NCI-H1105 (cell line): ENCODE results near the gene MAGI1.
"Not testable (repeated sequence)": the region's sequence is repeated elsewhere in the genome, so short reads cannot be mapped to it uniquely, and the experiment has no call there.

ENCODE experiments used
- DNase-seq: peaks from one replicate; lab custom pipeline; 2025; lab: John Stamatoyannopoulos, UW

MAGI1 gene

DNA sequence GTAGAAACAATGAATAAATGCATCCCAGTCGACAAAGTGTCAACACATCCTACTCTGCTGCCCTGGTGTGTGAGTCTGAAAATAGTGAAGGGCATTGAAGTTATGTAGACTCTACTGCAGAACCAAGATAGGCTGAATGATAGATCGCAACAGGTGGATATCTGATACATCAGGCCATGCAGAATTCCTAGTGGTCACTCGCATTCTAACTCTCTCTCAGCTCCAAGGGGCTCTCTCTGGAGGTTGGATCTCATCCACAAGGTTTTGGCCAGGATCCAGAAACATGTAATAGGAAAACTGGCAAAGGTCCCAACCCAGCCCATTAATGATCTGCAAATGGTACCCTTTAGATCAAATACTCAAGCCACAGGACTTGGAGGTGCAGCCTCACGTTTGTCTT, 514.1 kb downstream of the MAGI1 start:
- peak; percentile 69 for DNase-seq

DNA sequence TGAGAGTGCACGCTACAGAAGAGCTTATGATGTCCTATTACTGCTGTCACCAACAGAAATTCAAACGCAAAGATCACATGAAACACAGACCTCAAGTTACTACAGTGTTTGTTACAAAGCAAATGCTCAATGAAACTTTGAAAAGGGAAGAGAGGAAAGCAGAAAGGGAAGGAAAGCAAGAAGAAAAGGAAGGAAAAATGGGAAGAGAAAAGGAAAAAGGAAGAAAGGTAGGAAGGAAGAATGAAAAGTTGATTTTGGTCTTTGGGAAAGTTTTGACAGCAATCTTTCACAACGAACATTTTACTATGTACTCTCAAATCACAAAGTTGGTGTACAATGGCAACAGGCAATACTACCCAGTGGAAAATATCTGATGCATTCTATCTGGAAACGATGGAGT, 514.8 kb downstream of the MAGI1 start:
- no peak for DNase-seq

DNA sequence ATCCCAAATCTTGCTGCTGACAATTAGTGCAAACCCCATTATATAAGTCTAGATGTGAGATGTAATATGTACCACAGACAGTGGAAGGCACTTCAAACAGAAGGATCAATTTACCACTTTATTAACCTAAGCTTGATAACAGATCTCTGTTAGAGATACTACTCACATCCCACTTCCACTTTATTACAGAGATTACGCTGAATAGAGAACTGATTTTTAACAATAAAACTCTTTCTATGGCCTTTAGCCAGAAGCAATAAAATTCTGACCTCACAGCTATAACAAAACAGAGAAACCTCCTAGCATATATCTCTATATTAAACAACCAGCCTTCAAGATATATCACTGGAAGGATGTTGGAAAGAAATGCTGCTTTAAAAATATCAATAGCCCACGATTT, 517.7 kb downstream of the MAGI1 start:
- DNase-seq = no peak

DNA sequence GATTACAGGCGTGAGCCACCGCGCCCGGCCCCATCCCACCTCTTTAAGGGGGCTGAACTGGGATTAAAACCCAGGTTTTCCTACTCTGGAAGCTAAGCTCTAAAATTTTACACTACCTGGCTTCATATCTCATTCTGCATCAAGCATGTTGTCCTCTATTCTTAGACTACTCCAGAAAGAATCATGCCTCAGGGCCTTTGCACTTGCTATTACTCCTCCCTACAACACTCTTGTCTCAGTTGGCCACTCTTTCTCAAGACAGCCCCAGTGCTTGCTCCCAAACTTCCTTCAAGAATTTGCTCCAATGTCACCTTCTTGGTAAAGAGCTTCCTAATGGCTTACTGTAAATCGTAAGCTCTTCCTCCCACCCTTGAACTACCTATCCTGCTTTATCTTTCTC, 521.7 kb downstream of the MAGI1 start:
- DNase-seq = no peak

DNA sequence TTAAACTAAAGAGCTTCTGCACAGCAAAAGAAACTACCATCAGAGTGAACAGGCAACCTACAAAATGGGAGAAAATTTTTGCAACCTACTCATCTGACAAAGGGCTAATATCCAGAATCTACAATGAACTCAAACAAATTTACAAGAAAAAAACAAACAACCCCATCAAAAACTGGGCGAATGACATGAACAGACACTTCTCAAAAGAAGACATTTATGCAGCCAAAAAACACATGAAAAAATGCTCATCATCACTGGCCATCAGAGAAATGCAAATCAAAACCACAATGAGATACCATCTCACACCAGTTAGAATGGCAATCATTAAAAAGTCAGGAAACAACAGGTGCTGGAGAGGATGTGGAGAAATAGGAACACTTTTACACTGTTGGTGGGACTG, 524.4 kb downstream of the MAGI1 start:
- DNase-seq = not testable (repeated sequence)

DNA sequence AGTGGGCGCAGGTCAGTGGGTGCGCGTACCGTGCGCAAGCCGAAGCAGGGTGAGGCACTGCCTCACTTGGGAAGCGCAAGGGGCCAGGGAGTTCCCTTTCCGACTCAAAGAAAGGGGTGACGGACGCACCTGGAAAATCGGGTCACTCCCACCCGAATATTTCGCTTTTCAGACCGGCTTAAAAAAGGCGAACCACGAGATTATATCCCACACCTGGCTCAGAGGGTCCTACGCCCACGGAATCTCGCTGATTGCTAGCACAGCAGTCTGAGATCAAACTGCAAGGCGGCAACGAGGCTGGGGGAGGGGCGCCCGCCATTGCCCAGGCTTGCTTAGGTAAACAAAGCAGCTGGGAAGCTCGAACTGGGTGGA, 529.3 kb downstream of the MAGI1 start:
- DNase-seq = not testable (repeated sequence)

DNA sequence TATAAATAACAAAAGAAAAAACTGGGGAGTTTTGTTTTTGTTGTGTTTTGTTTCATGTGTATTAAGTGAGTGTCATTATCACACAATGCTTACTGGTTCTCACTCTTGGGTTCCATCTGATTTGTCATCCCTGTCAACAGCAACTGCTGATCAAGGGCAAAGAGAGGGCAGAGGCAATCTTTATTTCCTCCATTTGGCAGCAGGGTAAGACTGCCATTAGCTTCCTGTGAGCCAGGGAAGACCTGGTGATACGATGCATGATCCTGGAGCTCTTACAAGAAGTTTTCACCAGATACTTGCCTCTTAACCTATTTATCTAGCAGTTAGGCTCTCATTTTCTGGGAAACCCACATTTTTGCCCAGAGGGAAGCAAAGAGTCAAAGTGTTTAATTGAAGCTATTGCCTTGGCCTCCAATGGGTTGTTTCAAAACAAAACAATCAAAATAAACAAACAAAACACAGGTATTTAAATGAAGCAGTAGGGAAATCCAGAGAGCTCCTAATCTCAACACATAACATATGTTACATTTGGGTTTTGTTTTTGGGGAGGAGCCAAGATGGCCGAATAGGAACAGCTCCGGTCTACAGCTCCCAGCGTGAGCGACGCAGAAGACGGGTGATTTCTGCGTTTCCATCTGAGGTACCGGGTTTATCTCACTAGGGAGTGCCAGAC, 529.8 kb downstream of the MAGI1 start:
- no peak for DNase-seq

DNA sequence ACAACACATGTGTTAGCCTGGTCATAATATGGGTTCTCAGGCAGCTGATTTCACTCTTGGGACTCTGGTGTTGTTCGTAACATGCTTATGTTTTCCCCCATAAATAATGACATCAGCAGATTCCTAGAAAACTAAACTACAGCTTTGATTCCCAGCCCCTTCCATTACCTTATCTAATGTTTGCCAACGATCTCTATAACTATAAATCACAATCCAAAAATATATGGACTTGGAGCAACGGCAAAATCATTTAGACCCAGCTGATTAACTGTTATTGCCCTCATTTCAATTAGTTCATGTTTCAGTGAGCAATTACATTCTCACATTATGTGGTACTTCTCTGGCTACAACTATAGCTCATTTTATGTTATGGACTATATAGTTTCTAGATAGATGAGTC, 531.3 kb downstream of the MAGI1 start:
- DNase-seq = no peak

DNA sequence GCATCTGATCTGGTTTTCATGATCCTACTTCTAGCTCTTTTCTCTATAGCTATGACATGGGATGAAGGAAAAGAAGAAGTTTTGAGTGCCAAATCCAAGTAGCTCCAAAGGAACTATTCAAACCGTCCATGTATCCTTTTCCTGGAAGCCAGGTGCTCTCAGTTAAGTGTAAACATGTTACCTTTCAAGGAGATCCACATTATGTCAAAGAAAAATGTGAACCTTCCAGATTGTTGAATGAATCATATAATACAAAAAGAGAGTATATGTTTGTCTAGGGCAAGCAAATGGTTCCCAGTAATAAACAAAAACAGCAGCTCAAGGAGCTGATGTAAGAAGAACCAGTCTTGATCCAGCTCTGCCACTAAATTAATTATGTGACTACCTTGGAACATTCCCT, 534.9 kb downstream of the MAGI1 start:
- no peak for DNase-seq

DNA sequence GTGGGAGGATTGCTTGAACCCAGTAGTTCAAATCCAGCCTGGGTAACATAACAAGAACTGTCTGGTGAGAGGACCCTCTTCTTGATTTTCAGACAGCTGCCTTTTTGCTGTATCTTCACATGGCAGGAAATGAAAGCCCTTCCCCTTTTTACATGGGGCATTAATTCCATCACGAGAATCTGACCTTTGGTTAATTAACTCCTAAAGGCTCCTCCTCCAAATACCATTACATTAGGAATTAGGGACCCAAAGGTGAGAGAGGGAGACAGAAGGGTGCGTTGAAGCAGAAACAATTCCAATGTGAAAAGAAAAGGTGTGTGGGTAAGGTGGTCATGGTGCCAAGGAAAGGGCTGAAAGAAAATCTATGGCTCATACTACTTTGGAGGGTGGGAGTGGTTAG, 536.2 kb downstream of the MAGI1 start:
- no peak for DNase-seq

DNA sequence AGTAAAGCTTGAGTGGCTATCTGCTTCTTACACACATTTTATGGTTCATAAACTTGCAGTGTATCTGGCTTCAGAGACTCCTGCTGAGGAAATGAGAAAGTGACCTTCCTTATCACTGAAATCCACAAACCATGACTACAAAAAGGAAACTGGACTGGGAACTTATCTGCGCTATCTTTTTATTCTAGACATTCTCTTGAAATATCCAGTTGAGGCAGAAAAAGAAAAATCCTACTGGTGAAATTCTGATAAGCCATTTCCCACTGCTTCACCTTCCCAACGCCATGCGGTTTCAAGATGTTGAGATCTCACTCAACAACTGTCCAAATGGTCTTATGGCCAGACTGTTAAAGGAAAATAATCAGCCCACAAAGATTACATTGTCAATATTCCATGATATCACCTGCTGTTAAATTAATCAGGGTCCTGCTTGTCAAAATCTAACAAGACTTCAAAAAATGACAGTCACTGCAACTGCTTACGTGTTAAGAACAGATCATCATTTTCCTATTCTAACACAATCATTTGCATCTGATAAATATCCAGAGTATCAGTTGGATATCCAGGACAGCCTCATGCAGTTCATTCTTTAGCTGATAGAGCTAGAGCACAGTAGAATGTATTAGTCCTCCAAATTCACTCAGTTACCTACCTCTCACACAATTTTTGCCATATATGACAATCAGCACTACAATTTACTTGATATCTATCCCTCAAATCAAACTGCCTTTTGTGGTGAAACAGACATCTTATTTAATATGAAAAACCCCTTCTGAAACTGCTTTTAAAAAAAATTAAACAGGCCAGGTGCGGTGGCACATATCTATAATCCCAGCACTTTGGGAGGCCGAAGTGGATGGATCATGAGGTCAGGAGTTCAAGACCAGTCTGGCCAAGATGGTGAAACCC, 538.1 kb downstream of the MAGI1 start:
- DNase-seq = no peak

DNA sequence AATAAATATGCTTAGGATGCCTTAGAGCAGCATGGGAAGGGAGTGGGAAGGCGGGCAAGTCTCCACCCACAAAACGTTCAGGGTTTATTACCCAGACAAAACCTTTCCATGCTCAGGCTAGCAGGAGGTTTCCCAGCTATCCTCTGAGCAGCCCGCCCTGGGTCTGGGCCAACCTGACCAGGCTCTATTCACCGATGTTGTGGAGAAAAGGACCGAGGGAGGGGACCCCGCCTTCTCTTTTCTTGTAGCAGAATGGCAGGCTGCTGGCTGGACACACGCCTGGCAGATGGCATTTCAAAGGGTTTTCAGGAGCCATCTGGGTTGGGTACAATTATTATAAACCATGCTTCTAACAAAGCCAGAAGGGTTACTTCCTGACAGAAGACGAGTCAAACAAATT, 540.9 kb downstream of the MAGI1 start:
- peak; percentile 72 for DNase-seq

DNA sequence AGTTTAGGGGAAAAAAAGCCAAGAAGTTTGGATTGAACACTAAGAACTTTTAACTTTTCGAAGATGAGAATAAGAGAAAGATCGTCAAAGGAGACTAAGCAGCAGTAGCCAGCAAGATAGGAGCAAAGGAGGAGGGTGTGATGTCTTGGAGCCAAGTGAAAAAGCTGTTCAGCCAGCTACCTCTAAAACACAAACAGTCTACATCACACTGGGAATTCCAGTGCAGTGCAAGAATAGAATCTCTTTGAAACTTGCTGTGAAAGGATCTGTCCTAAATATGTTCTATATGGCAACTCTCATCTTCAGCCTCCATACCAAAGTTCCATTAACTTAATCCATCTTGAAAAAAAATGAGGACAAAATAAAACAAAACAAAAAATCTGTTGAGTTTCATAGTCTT, 541.5 kb downstream of the MAGI1 start:
- DNase-seq = no peak

DNA sequence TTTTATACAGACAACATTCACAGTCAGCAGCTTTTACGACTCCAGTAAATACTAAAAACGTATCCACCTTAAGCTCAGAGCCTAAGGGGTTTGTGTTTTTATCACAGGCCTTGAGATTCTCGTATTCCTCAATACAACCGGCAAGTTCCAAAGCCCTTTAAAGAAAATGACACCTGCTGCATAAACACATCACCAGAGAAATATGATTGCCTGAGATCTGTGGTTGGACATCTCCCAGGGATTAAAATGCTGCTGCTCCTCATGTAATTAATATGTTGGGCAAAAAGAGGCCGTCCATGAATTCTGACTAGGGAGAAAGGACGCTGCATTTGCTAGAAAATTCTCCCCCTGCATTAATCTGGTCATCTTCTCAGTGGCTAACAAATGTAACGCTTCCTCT, 544.8 kb downstream of the MAGI1 start:
- DNase-seq = no peak

DNA sequence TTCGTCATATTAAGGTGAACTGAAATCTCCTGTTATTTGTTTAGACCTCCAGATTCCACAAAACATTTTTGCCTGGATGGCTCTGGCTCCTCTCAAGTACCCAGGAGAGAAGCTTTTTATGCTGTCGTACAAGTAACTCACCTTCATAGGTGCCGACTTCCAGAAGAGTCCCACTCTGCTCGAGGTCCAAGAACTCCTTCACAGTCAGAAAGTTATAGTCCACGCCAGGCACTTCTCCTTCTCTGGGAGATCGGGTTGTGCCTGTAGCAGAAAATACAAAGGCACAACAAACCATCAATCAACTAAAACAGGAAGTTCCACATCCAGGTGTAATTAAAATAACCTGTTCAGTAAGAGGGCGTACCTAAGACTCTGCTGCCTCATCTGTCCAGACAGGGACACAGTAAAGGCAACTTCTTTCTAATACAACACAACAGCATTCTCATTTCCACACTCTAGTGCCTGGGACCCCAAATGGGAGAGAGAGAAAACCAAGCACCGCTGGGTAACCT, 545.3 kb downstream of the MAGI1 start:
- DNase-seq = no peak

DNA sequence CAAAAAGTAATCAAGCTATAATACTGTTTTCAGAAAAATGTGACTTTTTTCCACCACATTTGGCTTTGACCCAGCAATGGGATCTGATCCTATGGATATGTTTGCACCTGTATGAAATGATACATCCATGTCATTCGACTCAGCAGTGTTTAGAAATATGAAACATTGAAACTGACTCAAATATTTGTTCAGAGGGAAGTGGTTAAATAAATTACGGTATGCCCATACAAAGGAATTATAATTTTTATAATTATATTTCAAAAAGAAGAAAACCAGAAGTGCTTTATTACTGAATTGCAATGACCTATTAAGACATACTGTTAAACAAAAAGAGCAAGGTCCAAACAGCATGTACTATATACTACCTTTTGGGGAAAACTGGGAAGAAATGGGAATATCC, 546.5 kb downstream of the MAGI1 start:
- no peak for DNase-seq

DNA sequence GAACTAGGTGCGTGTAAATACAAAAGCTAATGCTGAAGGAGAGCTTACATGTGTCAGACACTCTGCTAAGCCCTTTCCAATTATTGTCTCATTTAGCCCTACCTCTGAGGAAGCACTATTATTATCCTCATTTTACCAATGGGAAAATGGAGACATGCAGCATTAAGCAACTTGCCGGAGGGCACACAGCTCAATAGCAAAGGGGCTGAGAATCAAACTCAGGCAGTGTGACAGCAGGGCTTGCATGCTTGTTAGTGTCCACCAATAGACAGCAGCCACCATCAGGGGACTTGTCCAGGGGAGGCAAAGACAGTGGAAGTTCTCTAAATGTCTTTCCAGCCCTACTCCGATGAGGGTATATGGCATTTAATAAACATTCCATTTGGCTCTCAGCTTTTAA, 548.6 kb downstream of the MAGI1 start:
- no peak for DNase-seq

DNA sequence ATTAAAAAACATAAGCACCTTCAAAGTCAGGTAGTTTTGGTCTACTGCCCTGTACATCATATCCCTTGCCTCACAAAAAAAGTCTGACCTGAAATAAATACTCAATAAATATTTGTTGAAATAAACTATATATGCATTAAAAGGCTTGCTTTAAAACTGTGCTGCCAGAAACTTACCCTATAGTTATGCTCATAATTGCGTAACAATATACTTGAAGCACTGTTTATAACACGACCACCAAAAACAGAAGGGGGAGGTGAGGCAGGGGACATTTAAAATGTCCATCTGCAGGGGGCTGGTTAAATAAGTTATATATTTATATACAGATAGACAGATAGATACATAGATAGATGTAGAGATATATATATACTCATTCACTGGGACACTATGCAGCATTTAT, 549.5 kb downstream of the MAGI1 start:
- DNase-seq = no peak

DNA sequence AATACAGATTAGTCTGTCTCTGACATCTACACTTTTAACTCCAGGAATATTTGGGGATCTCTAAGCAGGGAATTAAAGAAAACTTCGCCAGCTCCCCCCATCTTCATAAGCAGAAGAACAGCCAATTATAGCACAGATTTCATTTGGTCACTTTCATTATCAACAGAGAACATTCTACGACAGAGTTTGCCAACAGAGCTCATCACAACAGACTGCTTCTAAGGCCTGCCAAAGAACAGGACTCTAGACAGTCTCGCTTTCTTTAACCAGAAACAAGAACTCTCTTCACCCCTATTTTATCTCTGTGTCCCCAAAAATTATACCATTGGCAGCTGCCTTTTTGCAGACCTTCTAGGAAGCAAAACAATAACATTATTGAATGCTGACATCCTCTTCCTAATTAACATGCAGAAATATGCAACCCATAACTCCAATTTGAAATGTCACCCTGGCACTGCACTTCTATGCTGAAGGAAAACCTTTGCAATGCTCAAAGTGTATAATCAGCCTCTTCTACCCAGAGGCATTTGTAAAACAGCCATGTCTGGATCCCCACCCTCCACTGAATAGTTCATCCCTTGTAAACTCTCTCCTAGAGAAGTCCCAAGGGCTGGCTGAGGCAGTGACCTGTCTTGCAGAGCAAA, 552.8 kb downstream of the MAGI1 start:
- no peak for DNase-seq

DNA sequence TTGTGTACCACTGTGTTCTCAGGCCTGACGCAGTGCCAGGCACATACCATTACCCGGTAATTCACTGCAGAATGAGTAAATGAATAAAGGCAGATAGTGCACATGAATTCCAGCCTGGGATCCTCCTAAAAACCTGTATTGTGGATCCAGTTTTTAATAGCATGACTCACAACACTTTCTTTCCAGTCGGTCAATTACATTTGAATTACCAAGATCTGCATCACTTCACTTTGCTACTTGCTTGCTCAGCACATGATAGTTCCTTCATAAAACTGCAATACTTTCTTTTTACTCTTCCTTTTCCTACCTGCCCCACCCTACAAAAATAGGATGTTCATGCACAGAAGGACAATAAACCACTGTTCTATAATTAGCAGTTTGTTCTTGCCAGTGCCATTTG, 553.8 kb downstream of the MAGI1 start:
- no peak for DNase-seq

DNA sequence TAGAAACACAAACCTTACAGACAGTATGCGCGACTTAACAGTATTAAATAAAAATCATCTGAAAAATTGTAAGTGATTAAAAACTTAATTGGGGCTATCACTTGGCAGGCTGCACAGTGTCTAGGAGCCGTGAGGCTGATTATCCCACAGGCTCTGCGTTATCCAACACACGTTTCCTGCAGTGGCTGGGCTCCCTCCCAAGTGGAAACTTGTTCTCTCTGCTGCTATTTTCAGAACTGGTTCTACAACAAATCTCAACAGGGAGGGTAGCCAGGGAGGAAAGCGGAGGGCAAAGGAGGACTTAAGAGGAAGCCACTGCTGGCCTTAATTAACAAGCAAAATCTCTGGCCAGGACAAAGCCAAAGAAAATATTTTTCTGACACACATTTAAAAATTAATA, 555.2 kb downstream of the MAGI1 start:
- peak; percentile 12 for DNase-seq

DNA sequence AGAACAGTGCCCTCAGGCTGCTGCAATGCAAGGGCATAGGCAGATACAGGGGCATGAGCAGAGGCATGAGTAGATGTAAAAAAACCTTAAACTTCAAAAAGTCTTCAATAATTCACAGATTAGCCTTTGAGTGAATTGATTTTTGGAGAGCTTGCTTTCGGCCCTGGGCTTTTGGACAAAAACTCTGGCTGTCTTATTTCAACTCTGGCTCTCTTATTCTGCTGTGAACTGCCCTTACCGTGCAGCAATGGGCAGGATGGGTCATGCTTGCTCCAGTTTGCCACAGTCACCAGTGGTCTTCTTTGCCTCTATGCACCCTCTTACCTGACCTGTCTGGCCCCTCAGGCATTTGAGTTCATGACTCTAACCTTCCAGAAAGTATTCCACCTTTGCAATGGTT, 555.7 kb downstream of the MAGI1 start:
- no peak for DNase-seq

DNA sequence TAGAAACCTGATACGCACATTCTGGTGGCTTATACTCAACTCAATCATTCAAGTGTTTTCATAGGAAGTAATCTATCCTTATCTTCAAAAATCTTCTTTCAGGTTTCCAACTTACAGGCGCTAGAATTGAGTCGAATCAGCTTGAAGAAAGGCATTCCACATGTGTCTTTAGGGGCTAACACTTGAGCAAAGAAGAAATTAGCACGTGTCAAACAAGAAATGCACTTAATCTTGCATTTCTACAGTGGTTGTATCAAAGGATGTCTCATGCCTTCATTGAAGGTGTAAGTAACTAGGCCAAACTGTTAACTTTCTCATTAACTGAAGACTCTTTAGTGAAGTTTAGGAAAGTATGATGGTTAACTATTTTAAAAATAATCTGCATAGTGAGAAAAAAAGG, 557.6 kb downstream of the MAGI1 start:
- no peak for DNase-seq
